ENCODE measurements around the gene C20orf144.

C20orf144 gene

GRCh38 chr20:33650111-33650752, 11.9 kb upstream of the C20orf144 start:
- no peak for FAIRE-seq

- no peak for FAIRE-seq
These were observed 11.2 kb upstream of the C20orf144 start for GRCh38 chr20:33650753-33651561.

GRCh38 chr20:33651562-33652048, 10.5 kb upstream of the C20orf144 start:
- FAIRE-seq = no peak

GRCh38 chr20:33653218-33653899, 8.8 kb upstream of the C20orf144 start:
- FAIRE-seq = no peak

GRCh38 chr20:33653900-33654596, 8.1 kb upstream of the C20orf144 start:
- no peak for FAIRE-seq

GRCh38 chr20:33654680-33655161, 7.4 kb upstream of the C20orf144 start:
- no peak for FAIRE-seq

- no peak for FAIRE-seq
These were observed 7.0 kb upstream of the C20orf144 start for GRCh38 chr20:33655164-33655563.

GRCh38 chr20:33656010-33656782, 5.9 kb upstream of the C20orf144 start:
- FAIRE-seq = no peak

GRCh38 chr20:33656783-33657703, 5.1 kb upstream of the C20orf144 start:
- no peak for FAIRE-seq

- FAIRE-seq = no peak
These were observed 4.4 kb upstream of the C20orf144 start for GRCh38 chr20:33657704-33658095.

GRCh38 chr20:33658510-33658909, 3.6 kb upstream of the C20orf144 start:
- FAIRE-seq = no peak

GRCh38 chr20:33658929-33659328, 3.2 kb upstream of the C20orf144 start:
- no peak for FAIRE-seq

- FAIRE-seq = no peak
These were observed 2.6 kb upstream of the C20orf144 start for GRCh38 chr20:33659341-33660034.

- FAIRE-seq = no peak
These were observed 2.0 kb upstream of the C20orf144 start for GRCh38 chr20:33660035-33660684.

GRCh38 chr20:33660685-33661058, 1.5 kb upstream of the C20orf144 start:
- no peak for FAIRE-seq

- no peak for FAIRE-seq
These were observed 1.3 kb downstream of the C20orf144 start for GRCh38 chr20:33663161-33664084.

- no peak for FAIRE-seq
These were observed 2.1 kb downstream of the C20orf144 start for GRCh38 chr20:33664085-33664761.

GRCh38 chr20:33664762-33665144, 2.6 kb downstream of the C20orf144 start:
- FAIRE-seq = no peak

All from TTC549 (cell line).